ENCODE data around the gene LMO7.

LMO7 gene

DNA sequence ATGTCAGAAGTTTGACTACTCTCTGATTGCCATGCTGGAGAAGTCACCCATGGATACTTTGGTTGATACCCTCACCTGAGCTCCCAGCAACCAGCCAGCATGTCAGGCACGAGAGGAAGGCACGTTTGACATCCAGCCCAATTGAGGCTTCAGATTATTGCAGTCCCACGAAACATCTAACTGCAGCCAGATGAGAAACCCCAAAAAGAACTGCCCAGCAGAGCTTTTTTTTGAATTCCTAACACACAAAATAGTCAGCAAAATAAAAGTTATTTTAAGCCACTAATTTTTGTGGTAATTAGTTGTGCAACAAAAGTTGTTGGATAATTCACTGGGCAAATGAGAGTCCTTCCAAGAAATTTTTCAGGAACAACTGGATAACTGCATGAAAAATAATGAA lies 259.0 kb downstream of the LMO7 start:
- Histone ChIP-seq H3K27ac (no peak overlapping the region), H3K4me3 (no peak overlapping the region), H3K4me1 (no peaks in the 10 kb centered on the region), H3K27me3 (no peaks in the 10 kb centered on the region), H3K36me3 (no peaks in the 10 kb centered on the region), H3K9me3 (no peaks in the 10 kb centered on the region)
- no peak for DNase-seq
- TF ChIP-seq, protein P1, sequence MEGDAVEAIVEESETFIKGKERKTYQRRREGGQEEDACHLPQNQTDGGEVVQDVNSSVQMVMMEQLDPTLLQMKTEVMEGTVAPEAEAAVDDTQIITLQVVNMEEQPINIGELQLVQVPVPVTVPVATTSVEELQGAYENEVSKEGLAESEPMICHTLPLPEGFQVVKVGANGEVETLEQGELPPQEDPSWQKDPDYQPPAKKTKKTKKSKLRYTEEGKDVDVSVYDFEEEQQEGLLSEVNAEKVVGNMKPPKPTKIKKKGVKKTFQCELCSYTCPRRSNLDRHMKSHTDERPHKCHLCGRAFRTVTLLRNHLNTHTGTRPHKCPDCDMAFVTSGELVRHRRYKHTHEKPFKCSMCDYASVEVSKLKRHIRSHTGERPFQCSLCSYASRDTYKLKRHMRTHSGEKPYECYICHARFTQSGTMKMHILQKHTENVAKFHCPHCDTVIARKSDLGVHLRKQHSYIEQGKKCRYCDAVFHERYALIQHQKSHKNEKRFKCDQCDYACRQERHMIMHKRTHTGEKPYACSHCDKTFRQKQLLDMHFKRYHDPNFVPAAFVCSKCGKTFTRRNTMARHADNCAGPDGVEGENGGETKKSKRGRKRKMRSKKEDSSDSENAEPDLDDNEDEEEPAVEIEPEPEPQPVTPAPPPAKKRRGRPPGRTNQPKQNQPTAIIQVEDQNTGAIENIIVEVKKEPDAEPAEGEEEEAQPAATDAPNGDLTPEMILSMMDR (IDR thresholded peaks at IDR 0.05): no peak
- intact Hi-C loops (cut with DNase I; ENCODE audit: low total_unique reads): no loop called here

DNA sequence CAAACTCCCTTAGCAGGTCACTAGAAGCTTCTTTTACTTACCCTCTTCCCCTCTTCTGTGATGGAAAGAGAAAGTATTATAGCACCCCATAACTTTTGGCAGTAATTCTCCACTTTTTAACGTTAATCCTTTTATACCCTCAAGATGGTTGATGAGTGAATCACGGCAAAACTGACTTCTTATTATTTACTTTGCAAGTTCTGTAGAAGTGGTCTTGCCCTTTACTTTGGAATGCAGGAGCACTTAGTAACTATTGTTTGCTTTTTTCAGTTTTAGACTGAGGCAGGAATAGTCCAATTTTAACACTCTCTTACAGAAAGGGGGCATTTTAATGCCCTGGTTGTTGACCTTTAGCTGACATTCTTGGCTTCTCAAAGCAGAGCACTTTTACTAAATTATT lies 260.1 kb downstream of the LMO7 start:
- Histone ChIP-seq H3K9me3 (no peaks in the 10 kb centered on the region), H3K27me3 (no peaks in the 10 kb centered on the region), H3K4me3 (no peak overlapping the region), H3K36me3 (no peaks in the 10 kb centered on the region), H3K27ac (no peak overlapping the region), H3K4me1 (peaks cover 0 to 6% (median 1%) of the 10 kb centered on the region in 4 donors)
- intact Hi-C loops (cut with DNase I; ENCODE audit: low total_unique reads): no loop called here
- no peak for DNase-seq
- TF ChIP-seq, protein P1 (IDR thresholded peaks at IDR 0.05): no peak

DNA sequence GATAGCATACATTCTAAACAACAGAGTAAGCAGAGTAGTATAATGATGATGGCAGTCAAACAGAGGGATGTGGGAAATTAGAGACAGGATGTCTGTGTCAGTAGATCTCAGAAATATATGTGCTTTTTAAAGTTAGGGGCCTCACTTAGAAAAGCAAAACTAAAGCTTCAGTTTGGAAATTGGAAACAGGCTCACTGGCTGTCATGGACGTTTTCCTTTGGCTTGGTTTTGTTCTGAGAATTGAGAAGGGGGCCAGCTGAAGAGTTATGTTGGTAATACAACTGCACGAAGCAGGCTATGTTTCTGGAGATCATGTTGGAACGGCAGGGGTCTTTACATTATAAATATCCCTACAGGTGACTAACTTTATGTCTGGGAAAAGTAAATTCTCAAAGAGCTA lies 261.3 kb downstream of the LMO7 start:
- Histone ChIP-seq H3K27ac (no peak overlapping the region), H3K9me3 (no peaks in the 10 kb centered on the region), H3K36me3 (no peaks in the 10 kb centered on the region), H3K4me3 (no peak overlapping the region), H3K4me1 (peaks cover 0 to 17% (median 12%) of the 10 kb centered on the region in 4 donors), H3K27me3 (no peaks in the 10 kb centered on the region)
- DNase-seq: no peak
- TF ChIP-seq, protein P1 (IDR thresholded peaks at IDR 0.05): no peak
- intact Hi-C loops (cut with DNase I; ENCODE audit: low total_unique reads): no loop called here

DNA sequence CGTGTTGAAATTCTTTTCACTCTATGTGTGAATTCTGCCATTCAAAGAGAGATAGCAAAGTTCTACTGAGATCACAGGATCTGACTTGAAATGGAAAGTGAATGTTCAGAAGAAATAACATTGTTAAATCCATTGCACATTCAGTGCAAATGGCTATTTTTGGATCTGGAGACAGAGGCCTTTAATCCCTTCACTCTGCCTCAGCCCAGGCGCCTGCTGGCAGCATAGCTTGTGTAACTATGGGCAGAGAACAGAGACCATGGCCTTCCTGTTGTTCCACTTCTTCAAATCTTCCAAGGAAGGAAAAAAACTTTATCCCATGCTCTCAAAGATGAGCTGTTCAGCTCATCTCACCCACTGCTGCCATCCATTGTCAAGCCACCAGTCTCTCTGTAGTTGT lies 265.4 kb downstream of the LMO7 start:
- no peaks in the 10 kb centered on the region for H3K36me3 ChIP-seq
- TF ChIP-seq, protein P1 (IDR thresholded peaks at IDR 0.05): no peak
- H3K9me3 ChIP-seq: no peaks in the 10 kb centered on the region
- no peaks in the 10 kb centered on the region for H3K27me3 ChIP-seq
- peak overlapping the region; percentile 61 to 77 for H3K27ac ChIP-seq
- no peak overlapping the region for H3K4me3 ChIP-seq
- DNase-seq: peak in 1 of 2 donors; percentile 76
- H3K4me1 ChIP-seq: peaks cover 0 to 32% (median 17%) of the 10 kb centered on the region in 4 donors
- intact Hi-C loops (cut with DNase I; ENCODE audit: low total_unique reads): no loop called here

DNA sequence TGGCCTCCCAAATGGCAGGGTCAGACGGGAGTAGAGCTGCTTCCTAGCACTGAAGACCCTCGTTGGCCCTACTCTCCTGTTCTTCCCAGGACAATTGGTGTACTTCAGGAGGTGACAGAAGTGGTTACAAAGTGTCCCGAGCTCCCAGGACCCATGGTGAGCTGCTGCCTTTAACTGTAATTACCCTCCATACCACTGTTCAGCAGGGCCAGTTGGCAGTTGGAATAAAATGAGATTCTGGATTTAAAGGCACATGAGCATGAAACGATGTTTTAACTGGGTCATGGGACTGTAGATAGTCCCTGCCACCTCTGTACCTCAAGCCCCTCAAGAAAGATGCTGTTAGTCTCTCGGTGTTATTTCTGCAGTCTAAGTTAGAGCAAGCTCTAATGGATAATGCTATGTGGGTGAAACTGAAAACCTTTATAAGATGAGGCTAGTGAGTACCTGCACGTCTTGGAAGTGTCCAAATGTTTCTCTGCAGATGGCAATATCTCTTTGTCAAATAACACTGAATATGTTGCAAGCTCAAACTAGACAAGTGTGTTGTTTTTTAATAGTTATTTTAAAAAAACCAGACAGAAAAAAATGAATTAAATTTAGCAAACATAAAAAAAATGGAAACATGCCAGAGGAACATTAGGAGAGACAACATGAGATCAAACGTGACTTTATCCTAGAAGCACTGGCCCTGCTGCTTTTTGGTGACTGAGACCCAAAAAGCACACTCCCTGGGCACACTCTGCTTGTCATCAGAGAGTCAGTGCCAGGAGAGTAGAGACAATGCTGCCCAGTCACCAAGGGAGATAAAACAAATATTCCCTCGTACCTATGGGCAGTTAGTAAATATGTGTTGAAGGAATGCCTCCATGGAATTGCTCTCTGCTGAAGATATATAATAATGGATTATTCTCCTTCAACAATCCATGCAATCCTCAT lies 266.3 kb downstream of the LMO7 start:
- Histone ChIP-seq H3K27me3 (no peaks in the 10 kb centered on the region), H3K4me3 (no peak overlapping the region), H3K9me3 (no peaks in the 10 kb centered on the region), H3K36me3 (no peaks in the 10 kb centered on the region), H3K4me1 (peaks cover 0 to 33% (median 17%) of the 10 kb centered on the region in 4 donors), H3K27ac (peak overlapping the region; percentile 61 to 77)
- DNase-seq: no peak
- TF ChIP-seq, protein P1 (IDR thresholded peaks at IDR 0.05): no peak
- intact Hi-C loops (cut with DNase I; ENCODE audit: low total_unique reads): no loop called here

Measured in tibial artery (tissue), 4 donors.